ENCODE measurements around the gene XRCC1. TPM values are rescaled to one million over a fixed set of nuclear protein-coding genes. Genes with fewer than 3 reads are reported as not detected.

The XRCC1 gene
- total and polyA plus RNA-seq, 2 experiments from 2014 or later = 35.3 to 49.5 TPM

- Histone ChIP-seq H2AFZ (no peak overlapping the region), H3K79me2 (replicated peaks; ENCODE audit: insufficient read depth) (0 out of 2 replicates have a peak, but pooled peaks cover 10% of the 10 kb centered on the region), H3K9me2 (ENCODE audit: insufficient read depth) (no peaks in the 10 kb centered on the region), H3K27me3 (ENCODE audit: insufficient read depth) (no peaks in the 10 kb centered on the region), H3K27ac (ENCODE audit: low read depth) (peak overlapping the region; percentile 39; the same call in 1 of the 2 replicates), H4K20me1 (replicated peaks; ENCODE audit: insufficient read depth) (no peaks in the 10 kb centered on the region; the same call in 1 of the 2 replicates), H3F3A (replicated peaks; ENCODE audit: low read depth) (no peaks in the 10 kb centered on the region), H3K36me3 (ENCODE audit: insufficient read depth) (no peaks in the 10 kb centered on the region), H3K4me1 (ENCODE audit: insufficient read depth) (peaks cover 1% of the 10 kb centered on the region; the same call in 1 of the 2 replicates), H3K4me3 (no peak overlapping the region), H3K4me2 (no peak overlapping the region)
- Mint-ChIP-seq H3K27me3 (ENCODE audit: insufficient read depth, low read depth, poor library complexity) (no peaks in the 10 kb centered on the region), H3K4me1 (peaks cover 5% of the 10 kb centered on the region), H3K4me3 (no peak overlapping the region), H3K36me3 (ENCODE audit: low read depth) (peaks cover 23% of the 10 kb centered on the region), H3K9me3 (no peaks in the 10 kb centered on the region), H3K27ac (peak overlapping the region; percentile 49; the same call in 1 of the 2 replicates)
- no peak for ATAC-seq
- TF ChIP-seq REST (IDR thresholded peaks at IDR 0.05; ENCODE audit: unreplicated experiment) (no peak), EZH2 (IDR thresholded peaks at IDR 0.05; ENCODE audit: low read depth, unreplicated experiment) (no peak), JUNB (IDR thresholded peaks at IDR 0.05; ENCODE audit: unreplicated experiment) (no peak), CREB1 (CRISPR knock-in tag; IDR thresholded peaks at IDR 0.05; ENCODE audit: low read depth) (no peak), ZNF331 (CRISPR knock-in tag; IDR thresholded peaks at IDR 0.05; ENCODE audit: low read depth) (no peak)
- TF ChIP-seq, protein P1, sequence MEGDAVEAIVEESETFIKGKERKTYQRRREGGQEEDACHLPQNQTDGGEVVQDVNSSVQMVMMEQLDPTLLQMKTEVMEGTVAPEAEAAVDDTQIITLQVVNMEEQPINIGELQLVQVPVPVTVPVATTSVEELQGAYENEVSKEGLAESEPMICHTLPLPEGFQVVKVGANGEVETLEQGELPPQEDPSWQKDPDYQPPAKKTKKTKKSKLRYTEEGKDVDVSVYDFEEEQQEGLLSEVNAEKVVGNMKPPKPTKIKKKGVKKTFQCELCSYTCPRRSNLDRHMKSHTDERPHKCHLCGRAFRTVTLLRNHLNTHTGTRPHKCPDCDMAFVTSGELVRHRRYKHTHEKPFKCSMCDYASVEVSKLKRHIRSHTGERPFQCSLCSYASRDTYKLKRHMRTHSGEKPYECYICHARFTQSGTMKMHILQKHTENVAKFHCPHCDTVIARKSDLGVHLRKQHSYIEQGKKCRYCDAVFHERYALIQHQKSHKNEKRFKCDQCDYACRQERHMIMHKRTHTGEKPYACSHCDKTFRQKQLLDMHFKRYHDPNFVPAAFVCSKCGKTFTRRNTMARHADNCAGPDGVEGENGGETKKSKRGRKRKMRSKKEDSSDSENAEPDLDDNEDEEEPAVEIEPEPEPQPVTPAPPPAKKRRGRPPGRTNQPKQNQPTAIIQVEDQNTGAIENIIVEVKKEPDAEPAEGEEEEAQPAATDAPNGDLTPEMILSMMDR (conservative IDR thresholded peaks at IDR 0.05; ENCODE audit: low read depth in 2 of 2) = no peak
- TF ChIP-seq, protein P2, sequence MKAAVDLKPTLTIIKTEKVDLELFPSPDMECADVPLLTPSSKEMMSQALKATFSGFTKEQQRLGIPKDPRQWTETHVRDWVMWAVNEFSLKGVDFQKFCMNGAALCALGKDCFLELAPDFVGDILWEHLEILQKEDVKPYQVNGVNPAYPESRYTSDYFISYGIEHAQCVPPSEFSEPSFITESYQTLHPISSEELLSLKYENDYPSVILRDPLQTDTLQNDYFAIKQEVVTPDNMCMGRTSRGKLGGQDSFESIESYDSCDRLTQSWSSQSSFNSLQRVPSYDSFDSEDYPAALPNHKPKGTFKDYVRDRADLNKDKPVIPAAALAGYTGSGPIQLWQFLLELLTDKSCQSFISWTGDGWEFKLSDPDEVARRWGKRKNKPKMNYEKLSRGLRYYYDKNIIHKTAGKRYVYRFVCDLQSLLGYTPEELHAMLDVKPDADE (IDR thresholded peaks at IDR 0.05) = no peak
- no peak for DNase-seq (ENCODE audit: low spot score)
These were observed 5.7 kb downstream of the XRCC1 start for GRCh38 chr19:43569657-43570056.

DNA sequence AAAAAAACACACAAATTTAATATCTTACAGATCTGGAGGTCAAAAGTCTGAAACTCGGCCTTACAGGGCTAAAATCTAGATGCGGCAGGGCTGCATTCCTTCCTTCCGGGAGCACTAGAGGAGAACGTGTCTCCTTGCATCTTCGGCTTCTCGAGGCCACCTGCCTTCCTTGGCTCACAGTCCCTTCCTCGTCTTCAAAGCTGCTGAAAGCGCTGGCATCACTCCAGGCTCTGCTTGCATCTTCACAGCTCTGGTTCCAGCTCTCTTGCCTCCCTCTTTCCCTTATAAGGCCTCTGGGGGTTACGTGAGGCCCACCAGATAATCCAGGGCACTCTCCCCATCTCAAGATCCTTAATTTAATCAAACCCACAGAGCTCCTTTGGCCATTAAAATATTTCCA lies 10.5 kb downstream of the XRCC1 start:
- Histone ChIP-seq H3K79me2 (replicated peaks; ENCODE audit: insufficient read depth) (0 out of 2 replicates have a peak, but pooled peaks cover 3% of the 10 kb centered on the region), H2AFZ (no peak overlapping the region), H3K36me3 (ENCODE audit: insufficient read depth) (no peaks in the 10 kb centered on the region), H3K27me3 (ENCODE audit: insufficient read depth) (no peaks in the 10 kb centered on the region), H3F3A (replicated peaks; ENCODE audit: low read depth) (0 out of 2 replicates have a peak, but pooled peaks cover 5% of the 10 kb centered on the region), H3K4me2 (no peak overlapping the region), H3K27ac (ENCODE audit: low read depth) (no peak overlapping the region), H3K4me3 (no peak overlapping the region), H3K9me2 (ENCODE audit: insufficient read depth) (no peaks in the 10 kb centered on the region), H4K20me1 (replicated peaks; ENCODE audit: insufficient read depth) (no peaks in the 10 kb centered on the region; the same call in 1 of the 2 replicates), H3K4me1 (ENCODE audit: insufficient read depth) (no peaks in the 10 kb centered on the region)
- no peak for ATAC-seq
- H3K4me3 Mint-ChIP-seq = no peak overlapping the region
- H3K27ac Mint-ChIP-seq = 0 out of 2 replicates have a peak overlapping the region, but pooled peaks have one; percentile 65
- H3K9me3 Mint-ChIP-seq = no peaks in the 10 kb centered on the region
- peaks cover under 1% of the 10 kb centered on the region; the same call in 2 of the 3 replicates for H3K4me1 Mint-ChIP-seq
- no peak for DNase-seq (ENCODE audit: low spot score)
- peaks cover 2% of the 10 kb centered on the region for H3K27me3 Mint-ChIP-seq (ENCODE audit: insufficient read depth, low read depth, poor library complexity)
- peaks cover 23% of the 10 kb centered on the region for H3K36me3 Mint-ChIP-seq (ENCODE audit: low read depth)
- no peak for TF ChIP-seq NANOG (IDR thresholded peaks at IDR 0.05; ENCODE audit: borderline replicate concordance)
- no peak for TF ChIP-seq ZNF114 (CRISPR knock-in tag; IDR thresholded peaks at IDR 0.05)
- TF ChIP-seq EZH2phosphoT487 (IDR thresholded peaks at IDR 0.05; ENCODE audit: unreplicated experiment) = no peak
- no peak for TF ChIP-seq STAT1 (IDR thresholded peaks at IDR 0.05; ENCODE audit: unreplicated experiment)
- TF ChIP-seq ZNF331 (CRISPR knock-in tag; IDR thresholded peaks at IDR 0.05; ENCODE audit: low read depth) = no peak
- TF ChIP-seq EZH2 (IDR thresholded peaks at IDR 0.05; ENCODE audit: low read depth, unreplicated experiment) = no peak
- TF ChIP-seq POLR2AphosphoS5 (IDR thresholded peaks at IDR 0.05; ENCODE audit: low read depth) = no peak
- no peak for TF ChIP-seq CREB1 (CRISPR knock-in tag; IDR thresholded peaks at IDR 0.05; ENCODE audit: low read depth)
- TF ChIP-seq REST (IDR thresholded peaks at IDR 0.05; ENCODE audit: unreplicated experiment) = no peak
- TF ChIP-seq, protein P2 (IDR thresholded peaks at IDR 0.05) = no peak
